Measurements from ENCODE around the gene RASAL3.
A peak's percentile ranks its signal among the peaks of the same experiment; 100 is the strongest.

RASAL3 gene

DNA sequence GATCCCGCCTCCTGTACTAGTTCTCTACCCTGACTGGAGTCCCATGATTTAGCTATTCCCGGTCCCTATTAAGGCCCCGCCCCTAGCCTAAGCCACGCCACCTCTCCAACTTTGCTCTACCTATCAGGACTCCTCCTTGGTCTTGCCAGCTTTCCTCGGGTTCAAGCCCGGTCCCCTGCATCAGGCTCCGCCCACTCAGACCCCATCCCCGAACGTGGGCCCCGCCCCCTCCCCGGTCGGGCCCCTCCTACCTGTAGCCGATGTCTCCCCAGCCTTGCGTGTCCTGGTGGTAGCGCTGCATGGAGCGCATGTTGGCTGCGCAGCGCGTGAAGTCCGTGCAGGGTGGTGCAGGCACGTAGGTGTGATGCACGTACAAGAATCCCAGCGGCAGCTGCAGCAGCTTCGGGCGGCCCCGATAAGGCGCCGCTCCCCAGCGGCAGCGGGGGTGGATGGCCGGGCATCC, 7.3 kb upstream of the RASAL3 start:
- no peak for DNase-seq

DNA sequence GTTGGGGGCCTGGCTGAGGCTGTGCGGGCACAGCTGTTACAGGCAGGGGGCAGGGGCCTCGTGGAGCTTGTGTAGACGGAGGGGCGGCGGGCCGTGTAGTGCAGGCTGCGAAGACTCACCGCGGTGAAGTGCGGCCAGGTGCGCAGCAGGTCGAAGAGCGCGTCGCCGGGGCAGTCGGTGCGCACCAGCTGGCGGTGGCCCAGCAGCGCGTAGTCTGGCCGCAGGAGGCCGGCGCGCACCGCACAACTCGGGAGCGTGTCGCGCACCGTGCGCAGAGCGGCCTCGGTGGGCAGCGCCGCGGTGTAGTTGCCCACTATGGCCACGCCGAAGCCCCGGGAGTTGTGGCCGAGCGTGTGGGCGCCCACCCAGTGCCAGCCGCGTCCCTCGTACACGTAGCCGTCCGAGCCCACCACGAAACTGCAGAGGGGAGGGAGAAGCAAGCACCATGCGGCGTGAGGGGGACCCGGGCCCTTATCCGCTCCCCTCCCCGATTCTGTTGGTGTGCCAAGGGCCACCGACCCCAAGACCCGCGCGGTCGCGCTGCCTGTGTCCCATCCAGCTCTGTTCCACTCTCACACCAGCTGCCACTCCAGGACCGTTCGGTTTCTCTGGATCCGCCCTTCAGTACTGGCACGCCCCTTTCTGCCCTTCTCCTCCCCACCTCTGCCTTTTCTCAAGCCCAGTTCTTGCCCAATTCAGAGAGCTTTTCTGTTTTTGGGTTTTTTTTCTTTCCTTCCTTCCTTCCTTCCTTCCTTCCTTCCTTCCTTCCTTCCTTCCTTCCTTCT, 5.4 kb upstream of the RASAL3 start:
- DNase-seq, result no peak

DNA sequence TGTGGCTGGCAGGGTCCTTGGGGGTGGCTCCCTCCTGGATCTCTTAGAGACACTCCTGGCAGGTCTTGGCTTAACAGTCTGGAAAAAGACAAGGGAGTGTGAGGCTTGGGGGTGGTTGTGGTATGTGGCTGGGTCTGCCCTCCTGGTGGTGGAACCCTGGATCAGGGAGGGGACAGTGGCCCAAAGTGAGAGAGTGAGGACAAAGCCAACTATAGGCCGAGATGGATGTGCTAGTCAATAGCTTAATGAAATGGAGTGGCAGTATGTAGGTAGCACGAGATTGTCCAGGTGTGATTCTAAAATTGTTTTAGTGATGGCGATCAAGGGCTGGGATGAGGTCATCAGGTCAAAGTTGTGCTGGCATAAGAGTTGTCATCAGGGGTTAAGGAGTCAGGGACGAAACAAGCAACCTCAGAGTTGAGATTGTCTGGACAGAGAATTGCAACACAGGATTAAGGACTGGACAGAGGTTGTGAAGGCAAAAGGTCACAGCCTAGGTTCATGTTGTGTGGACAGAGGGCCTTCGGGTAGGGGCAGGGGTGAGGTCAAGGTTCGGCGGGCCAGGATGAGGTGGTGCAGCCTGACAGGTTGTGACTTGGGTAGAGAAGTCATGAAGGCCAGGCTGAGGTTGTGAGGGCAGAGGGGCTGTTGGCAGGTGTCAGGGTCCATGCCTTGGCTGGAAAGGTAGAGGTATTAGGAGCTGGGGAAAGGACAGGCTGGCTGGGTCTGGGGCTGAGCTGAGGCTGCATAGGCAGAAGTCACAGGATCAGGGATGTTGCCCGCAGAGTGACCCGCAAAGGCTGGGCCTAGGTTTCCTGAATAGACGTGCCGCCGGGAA, 4.5 kb upstream of the RASAL3 start:
- DNase-seq, result no peak

DNA sequence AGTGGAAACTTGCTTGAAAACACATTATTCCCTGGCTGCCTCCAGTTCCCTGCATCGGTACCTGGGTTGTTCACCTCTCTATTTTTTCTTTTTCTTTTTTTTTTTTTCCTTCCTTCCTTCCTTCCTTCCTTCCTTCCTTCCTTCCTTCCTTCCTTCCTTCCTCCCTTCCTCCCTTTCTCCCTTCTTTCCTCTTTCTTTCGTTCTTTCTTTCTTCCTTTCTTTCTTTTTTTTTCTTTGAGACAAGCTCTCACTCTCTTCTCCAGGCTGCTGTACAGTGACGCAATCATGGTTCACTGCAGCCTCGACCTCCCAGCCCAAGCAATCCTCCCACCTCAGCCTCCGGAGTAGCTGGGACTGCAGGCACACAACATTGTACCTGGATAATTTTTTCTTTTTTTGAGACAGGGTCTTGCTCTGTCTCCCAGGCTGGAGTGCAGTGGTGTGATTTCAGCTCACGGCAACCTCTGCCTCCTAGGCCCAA, 3.4 kb upstream of the RASAL3 start:
- no peak for DNase-seq

DNA sequence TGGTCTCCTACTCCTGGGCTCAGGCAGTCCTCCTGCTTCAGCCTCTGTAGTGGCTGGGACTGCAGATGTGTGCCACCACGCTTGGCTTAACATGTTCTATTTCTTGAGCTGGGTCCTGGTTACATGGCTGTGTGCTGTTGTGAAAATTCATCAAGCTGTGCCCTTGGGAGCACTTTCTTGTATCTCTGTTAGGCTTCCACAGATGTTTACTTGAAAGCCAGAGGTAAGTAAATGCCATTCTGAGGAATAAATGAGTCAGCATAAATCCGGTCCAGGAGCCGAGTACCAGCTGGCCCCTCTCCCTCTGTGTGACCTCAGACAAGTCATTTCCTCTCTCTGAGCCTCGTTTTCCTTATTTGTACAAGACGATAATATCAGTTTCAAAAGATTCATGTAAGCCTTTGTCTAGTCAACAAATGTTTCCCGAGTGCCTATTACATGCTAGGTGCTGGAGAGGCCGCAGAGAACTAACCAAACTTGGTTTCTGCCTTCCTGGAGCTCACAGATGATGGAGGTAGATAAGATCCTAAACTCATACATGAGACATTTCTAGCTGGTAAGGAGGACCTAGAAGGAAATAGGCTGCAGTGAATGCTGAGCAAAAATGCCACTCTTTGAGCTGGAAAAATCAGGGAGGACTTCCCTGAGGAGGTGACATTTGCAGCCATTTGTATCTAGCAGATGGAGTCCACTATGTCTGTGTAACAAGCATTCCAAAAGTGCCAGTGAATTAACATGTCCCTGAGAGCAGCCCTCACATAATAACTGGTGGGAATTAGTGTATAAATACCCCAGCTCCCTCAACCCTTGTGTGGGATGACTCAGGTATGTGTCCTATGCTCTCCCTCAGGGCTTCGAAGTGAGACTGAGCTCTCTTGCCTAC, 2.7 kb upstream of the RASAL3 start:
- DNase-seq, result no peak

DNA sequence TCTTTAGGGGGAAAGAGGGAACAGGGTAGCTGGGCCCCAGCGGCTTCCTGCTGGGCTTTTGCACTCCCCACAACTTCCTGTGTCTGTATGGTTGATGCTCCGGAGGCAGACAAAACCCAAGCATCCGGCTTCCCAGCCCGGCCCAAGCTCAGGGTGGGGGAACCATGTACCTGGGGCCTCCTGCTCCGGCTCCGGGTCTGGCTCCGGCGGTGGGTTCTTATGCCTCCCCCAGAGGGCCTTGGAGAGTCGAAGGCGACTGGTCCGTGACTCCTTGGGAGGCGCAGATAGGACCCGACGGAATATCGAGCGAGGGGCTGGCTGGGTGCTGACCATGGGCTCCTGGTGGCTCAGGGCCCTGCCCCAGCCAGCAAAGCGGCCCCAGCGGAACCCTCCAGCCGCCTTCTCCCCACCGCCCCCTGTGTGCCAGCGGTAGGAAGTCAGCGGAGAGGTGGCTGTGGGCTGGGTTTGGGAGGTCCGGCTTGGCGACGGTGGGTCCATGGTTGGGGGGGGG, 428 bp downstream of the RASAL3 start:
- no peak for DNase-seq

DNA sequence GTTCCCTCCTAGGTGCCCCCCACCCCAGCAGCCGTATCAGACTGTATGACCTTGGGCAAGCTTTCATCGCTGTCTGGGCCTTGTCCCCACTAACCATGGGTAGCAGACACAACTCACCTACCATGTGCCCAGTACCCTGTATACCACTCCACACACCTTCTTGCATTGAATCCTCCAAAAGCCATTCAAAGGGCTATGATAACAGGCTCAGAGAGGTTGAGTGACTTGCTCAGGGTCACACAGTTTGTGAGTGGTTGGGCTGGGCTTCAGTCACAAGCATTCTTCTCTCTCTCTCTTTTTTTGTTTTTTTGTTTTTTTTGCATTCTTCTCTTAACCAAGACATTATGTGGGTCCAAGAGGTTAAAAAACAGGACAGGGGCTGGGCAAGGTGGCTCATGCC, 2.6 kb downstream of the RASAL3 start:
- no peak for DNase-seq

DNA sequence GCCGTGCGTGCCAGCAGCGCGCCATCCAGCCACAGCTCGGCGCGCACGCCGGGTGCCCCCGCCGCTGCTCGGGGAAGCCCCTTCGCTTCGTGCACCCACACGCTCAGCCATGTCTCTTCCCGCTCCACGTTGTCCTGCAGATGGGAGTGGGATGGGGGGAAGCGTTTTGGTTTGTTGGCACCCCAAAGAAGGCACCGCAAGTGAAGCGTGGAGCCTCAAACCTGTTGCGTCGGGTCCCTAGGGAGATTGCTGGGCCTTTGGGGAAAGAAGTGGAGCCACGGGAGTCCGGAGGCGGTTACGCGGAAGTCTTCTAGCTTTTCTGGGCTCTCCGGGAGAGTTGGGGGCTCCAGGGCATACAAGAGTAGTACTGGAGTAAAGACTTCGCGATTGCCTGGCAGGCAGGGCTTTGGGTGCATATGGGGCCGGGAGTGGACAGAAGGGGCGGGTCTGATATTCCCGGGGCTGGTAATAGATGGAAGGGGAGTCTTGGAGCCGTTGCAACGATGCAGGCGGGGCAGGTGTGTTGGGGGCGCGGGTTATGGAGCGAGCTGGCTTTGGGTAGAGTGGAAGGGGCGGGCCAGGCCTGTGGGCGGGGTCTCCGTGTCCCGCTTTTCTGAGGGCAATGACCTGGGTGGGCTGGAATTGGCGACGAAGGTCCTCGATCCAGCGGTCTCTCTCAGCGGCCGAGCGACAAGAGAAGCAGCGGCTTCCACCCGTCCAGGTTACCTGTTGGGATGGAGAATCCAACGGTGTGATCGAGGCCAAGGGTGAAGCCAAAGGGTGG, 6.5 kb downstream of the RASAL3 start:
- DNase-seq, result no peak

DNA sequence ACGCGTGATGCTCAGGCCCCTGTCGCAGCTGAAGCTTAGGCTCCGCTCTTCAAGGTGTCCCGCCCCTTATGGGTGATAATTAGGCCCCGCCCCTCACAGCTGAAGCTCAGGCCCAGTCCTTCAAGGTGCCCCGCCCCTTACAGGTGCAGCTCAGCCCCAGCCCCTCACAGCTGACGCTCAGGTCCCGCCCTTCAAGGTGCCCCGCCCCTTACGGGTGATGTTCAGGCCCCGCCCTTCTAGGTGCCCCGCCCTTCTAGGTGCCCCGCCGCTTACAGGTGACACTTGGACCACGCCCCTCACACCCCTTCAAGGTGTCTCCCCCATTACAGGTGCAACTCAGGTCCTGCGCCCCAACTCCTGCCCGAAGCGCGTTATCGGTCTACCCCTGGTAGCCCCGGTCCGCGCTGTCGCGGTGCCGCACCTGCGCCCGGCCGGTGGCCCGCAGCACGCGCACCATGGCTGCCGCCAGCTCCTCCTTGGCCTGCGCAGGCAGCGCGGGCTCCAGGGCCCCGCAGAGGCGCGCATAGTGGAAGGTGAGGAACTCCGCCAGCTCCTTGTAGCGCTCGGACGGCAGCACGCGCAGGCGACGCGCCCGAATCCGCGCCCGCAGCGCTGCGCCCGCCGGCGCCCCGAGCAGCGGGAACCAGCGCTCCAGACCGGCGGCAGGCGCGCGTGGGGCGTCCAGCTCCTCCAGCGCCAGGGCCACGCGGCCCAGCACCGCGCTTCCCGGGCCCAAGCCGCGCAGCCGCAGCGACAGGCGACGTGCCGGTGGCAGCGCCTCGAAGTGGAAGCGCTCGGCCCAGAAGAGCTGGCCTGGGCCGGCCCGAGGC, 7.3 kb downstream of the RASAL3 start:
- DNase-seq, result peak; percentile 87

DNA sequence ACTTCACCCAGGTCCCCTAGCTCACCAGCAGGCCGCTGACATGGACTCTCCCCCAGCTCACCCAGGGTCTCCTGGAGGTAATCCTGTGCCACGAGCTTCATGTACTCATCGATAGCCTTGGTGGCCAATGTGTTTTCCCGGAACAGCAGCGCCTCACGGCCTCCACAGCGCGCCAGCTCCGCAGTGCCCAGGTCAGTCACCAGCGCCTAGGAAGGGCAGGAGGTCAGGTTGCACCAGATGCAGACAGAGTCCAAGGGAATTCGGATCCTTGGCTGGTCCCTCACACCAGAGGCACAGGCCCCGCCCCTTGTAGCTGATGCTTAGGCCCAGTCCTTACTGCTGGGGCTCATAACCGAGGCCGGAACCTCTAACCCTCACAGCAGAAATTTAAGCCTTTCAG, 7.9 kb downstream of the RASAL3 start:
- no peak for DNase-seq

DNA sequence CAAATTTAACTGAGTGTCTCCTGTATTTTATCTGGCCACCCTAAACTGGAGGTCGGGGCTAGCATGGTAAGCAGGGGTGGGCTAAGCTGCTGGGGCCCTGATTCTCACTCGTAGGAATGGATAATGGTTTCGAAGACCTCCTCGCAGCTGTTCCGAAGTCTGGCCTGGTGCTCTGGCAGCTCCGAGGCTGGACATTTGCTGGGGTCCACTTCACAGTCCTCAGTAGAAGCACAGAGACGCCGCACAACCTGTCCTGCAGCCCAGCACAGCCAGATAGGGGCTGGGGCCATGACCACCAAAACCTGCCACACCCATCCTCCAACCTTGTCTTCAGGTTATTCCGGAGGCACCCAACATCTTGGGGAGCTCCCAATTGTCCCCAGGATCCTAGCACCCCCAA, 8.3 kb downstream of the RASAL3 start:
- no peak for DNase-seq

DNA sequence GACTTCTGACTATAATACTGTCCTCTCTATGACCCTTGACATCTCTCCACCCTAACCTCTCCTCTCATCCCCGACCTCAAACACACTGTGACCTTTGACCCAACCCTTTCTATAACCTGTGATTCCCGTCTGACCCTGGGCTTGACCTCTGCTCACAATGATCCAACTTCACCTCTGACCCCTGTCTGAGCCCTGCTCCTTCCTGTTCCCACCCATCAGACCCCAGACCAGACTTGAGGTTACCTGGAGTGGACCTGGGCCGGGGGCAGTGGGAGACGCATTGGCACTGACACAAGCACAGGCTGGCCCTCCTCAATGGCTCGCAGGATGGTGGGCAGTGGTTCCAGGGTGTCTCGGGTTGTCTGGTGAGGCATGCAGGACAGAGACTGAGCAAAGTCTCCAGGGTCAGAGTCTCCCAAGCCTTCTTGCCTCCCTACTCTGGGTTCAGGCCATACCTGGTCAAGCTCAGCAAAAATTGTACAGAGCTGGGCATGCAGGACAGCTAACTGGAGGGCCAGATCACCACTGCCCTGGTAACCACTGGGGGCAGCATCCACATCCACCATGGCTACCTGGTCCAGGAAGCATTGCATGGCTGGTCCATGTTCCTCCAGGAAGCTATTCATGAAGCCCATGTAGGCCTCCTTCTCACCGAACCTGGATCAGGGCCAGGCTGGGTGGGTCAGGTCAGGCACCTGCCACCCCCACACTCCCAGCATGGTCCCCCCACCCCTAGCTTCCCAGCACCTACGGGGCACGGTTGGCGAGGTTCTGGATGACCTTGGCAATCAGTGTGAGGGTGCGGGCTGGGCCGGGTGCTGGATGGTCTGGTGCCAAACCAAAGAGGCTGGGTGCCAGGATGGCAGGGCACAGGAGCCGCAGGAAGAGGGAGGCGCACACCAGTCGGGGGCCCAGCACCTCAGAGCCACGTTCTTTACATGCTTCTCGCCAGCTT, 10.2 kb downstream of the RASAL3 start:
- no peak for DNase-seq

DNA sequence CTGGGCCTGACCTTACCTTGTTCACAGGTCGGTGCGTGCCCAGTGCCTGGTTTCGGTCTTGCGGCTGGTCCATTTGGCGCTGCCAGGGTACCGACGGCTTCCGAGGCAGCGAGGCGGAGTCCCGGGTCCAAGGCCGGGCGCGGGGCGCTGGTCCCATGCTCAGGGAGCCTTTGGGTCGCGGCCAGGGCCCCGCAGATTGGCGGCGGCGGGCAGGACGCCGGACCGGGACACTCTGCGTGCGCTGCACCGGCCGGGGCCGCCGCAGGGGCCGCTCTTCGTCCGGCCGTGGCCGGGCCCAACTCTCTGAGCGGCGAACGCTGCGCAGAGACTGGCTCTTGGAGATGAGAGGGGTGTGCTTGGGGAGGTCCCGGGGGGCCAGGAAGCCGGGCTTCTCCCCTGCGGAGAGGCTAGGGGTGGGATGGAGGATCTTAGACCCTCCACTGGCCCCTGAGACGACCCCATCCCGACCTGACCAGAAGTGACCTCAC, 11.2 kb downstream of the RASAL3 start:
- no peak for DNase-seq

DNA sequence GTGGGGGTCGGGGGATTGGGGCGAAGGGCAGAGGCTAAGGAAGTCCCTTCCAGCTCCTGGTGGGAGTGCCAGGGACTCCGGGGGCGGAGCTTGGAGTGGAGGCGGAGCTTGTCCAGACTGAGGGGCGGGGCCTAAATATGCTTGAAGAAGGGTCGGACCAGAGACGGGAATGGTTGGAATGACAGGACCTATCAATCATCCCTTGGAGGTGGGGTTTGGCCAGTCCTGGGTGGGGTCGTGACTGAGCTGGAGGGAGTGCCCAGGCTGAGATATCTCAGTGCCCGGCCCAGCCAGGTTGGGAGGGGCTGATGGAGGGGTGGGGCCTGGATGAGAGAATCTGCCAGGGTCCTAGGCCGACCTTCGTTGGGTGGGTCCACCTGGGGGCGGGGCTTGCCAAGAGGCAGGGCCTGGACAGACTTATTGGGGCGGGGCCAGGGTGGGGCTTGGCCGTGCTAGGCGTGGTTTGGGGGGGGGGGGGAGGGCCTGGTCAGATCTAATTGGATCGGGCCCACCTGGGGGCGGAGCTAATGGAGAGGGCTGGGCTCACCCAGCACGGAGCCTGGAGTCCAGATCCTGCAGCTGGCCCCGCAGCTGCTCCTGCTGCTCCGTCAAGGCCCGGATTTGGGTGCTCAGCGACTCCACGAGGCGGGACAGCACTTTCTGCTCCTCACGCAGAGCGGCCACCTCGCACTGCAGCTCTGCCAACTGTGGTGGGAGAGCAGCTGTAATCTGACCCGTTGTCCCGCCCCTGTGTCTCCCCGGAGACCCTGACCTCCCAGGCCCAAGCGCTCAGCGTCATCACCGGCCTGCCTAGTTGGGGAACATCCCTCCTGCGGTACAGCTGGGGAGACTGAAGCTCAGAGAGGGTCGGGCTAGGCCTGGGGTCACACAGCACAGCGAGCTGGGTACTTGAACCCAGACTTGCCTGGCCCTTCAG, 12.0 kb downstream of the RASAL3 start:
- peak; percentile 75 for DNase-seq

DNA sequence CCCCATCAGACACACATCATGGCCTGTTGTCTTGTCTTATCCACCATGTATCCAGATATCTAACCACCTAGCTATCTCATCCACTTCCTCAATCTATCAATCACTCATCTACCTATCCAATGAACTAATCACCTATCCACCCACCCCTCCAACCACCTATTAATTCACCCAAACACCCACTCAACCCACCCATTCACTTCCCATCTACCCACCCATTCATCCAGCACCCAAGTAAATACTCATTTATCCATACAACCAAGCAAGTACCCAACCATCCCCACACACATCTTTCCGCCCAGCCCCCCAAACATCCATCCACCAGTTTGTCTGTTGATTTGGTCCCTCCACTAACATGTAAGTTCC, 13.8 kb downstream of the RASAL3 start:
- no peak for DNase-seq

DNA sequence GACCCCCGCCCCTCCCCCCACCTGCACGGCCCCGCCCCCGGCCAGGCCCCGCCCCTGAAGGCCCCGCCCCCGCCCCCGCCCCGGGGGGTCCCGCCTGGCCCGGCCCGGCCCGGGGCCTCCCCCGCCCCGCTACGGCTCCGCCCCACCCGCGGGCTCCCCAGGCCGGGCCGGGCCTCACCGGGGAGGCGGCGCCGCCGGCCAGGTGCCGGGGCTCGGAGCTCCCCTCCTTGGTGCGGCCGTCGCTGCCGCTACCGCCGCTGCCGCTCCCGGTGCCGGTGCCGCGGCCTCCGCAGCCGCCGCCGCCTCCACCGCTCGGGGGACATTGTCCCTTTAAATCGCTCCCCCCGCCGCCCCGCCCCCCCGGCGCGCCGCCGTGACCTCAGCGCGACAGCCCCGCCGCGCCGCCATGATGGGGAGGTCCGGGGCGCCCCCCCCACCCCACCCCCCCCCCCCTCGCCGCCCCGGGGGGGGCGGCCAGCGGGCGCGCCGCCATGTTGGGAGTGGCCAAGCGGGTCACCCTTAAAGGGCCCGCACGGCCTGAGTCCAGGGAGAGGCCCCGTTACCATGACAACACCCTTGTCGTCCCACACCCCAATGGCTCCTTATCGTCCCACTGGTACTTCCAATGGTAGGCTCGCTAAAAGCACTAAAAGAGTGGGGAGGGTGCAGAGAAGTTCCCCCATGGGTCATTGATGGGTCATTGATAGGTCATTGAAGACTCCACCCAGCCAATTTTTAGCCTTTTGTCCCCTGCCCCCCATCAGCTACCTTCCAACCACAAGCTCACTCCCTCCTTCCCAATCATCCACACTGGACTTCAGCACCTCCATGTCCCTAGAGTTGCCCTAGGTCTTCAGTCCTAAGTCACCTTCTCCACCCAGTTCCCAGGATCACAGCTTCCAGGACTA, 14.5 kb downstream of the RASAL3 start, which contains the start of gene WIZ:
Gene WIZ (minus strand): TSS at position 337 of the 908 bp plus-strand sequence. CDS start 1,649 bp downstream, outside the sequence.
- DNase-seq, result peak; percentile 38
